ENCODE data around the gene TRIM9. TPM values are rescaled to one million over a fixed set of nuclear protein-coding genes. Genes with fewer than 3 reads are reported as not detected.

TRIM9 gene
- total and polyA plus RNA-seq, 12 donors, result 0.55 to 5.3 (median 2.0) TPM

- 83 to 90% (median 88%) methylated on average over 3 of the region's 3 CpGs for WGBS, 4 donors
- intact Hi-C loops (cut with DNase I), result no loop called here
- no peak for DNase-seq
Observed at GRCh38 chr14:51087031-51087441, 7.9 kb downstream of the TRIM9 start.

GRCh38 chr14:51086044-51086443, 8.9 kb downstream of the TRIM9 start:
- Histone ChIP-seq H3K4me1 (replicated peaks in 1 of 2) (no peaks in the 10 kb centered on the region), H3K27me3 (no peaks in the 10 kb centered on the region), H3K27ac (no peak overlapping the region), H3K9me3 (replicated peaks in 1 of 3) (no peaks in the 10 kb centered on the region), H3K4me3 (no peak overlapping the region), H3K36me3 (replicated peaks in 1 of 2) (no peaks in the 10 kb centered on the region)
- intact Hi-C loops (cut with DNase I), result no loop called here
- no peak for DNase-seq
- no peak for TF ChIP-seq POLR2A (IDR thresholded peaks at IDR 0.05)
- no peak for TF ChIP-seq CTCF (IDR thresholded peaks at IDR 0.05)
- WGBS, 4 donors, result 47 to 64% (median 56%) methylated on average over 2 of the region's 2 CpGs

More at GRCh38 chr14:51087031-51087441, 7.9 kb downstream of the TRIM9 start:
- Histone ChIP-seq H3K27ac (no peak overlapping the region), H3K4me3 (no peak overlapping the region), H3K4me1 (replicated peaks in 1 of 2) (no peaks in the 10 kb centered on the region), H3K27me3 (no peaks in the 10 kb centered on the region), H3K9me3 (replicated peaks in 1 of 3) (no peaks in the 10 kb centered on the region), H3K36me3 (replicated peaks in 1 of 2) (no peaks in the 10 kb centered on the region)
- TF ChIP-seq POLR2A (IDR thresholded peaks at IDR 0.05) (no peak), CTCF (IDR thresholded peaks at IDR 0.05) (no peak)

- Histone ChIP-seq H3K27ac (no peak overlapping the region), H3K4me1 (replicated peaks in 1 of 2) (peaks cover 0 to under 1% of the 10 kb centered on the region in 2 donors), H3K4me3 (no peak overlapping the region), H3K36me3 (replicated peaks in 1 of 2) (no peaks in the 10 kb centered on the region), H3K9me3 (replicated peaks in 1 of 3) (no peaks in the 10 kb centered on the region), H3K27me3 (no peaks in the 10 kb centered on the region)
- DNase-seq, result no peak
- no peak for TF ChIP-seq CTCF (IDR thresholded peaks at IDR 0.05)
- TF ChIP-seq POLR2A (IDR thresholded peaks at IDR 0.05), result no peak
- WGBS, 4 donors, result 91 to 95% (median 91%) methylated on average over 3 of the region's 3 CpGs
- intact Hi-C loops (cut with DNase I), result no loop called here
Observed at GRCh38 chr14:51084962-51085361, 9.9 kb downstream of the TRIM9 start.

GRCh38 chr14:51084507-51084906, 10.4 kb downstream of the TRIM9 start:
- no peak for TF ChIP-seq POLR2A (IDR thresholded peaks at IDR 0.05)
- no peak for TF ChIP-seq CTCF (IDR thresholded peaks at IDR 0.05)
- intact Hi-C loops (cut with DNase I), result no loop called here
- Histone ChIP-seq H3K36me3 (replicated peaks in 1 of 2) (no peaks in the 10 kb centered on the region), H3K9me3 (replicated peaks in 1 of 3) (no peaks in the 10 kb centered on the region), H3K27me3 (no peaks in the 10 kb centered on the region), H3K27ac (no peak overlapping the region), H3K4me3 (no peak overlapping the region), H3K4me1 (replicated peaks in 1 of 2) (peaks cover 0 to 4% of the 10 kb centered on the region in 2 donors)
- no peak for DNase-seq
